Peyer's patch (tissue), 4 donors: ENCODE results near the gene CRTC2. TPM values are rescaled to one million over a fixed set of nuclear protein-coding genes. Genes with fewer than 3 reads are reported as not detected.

ENCODE experiments used
- DNase-seq, 3 donors: peaks; one replicate each; pipeline ENCODE4 v3.0.0-alpha.2; 2017 to 2019
- H3K27ac ChIP-seq, 4 donors: fragments of 200-600 bp; sonication (generic); one replicate each; pipeline ENCODE4 v1.5.1; 2016 to 2019
- H3K27me3 ChIP-seq, 2 donors: fragments of 200-600 bp; sonication (generic); one replicate each; pipeline ENCODE4 v1.5.1; 2019
- H3K36me3 ChIP-seq, 3 donors: fragments of 200-600 bp; sonication (generic); one replicate each; pipeline ENCODE4 v1.5.1; 2016 to 2019
- H3K4me1 ChIP-seq, 4 donors: fragments of 200-600 bp; sonication (generic); one replicate each; pipeline ENCODE4 v1.5.1; 2016 to 2019
- H3K4me3 ChIP-seq, 4 donors: fragments of 200-600 bp; sonication (generic); 1 replicate in 3 of 4; 2 replicates in 1 of 4; pipeline ENCODE4 v1.5.1; 2016 to 2019; ENCODE audit warnings: mild to moderate bottlenecking in 1 of 4
- H3K9me3 ChIP-seq, 4 donors: fragments of 200-600 bp; sonication (generic); one replicate each; pipeline ENCODE4 v1.5.1; 2016 to 2019; ENCODE audit warnings: mild to moderate bottlenecking in 1 of 4
- CTCF ChIP-seq, 6 experiments: fragments of 450-650 bp in 4 of 6; fragments of 200-600 bp in 2 of 6; sonication (generic) in 1 of 6; IDR thresholded peaks; one replicate each; pipeline ENCODE4 v1.5.1; 2017 to 2019; ENCODE audit warnings: antibody characterized with exemption in 6 of 6, mild to moderate bottlenecking in 3 of 6, moderate library complexity in 1 of 6
- POLR2A ChIP-seq, 2 donors: fragments of 450-650 bp; IDR thresholded peaks; one replicate each; pipeline ENCODE4 v1.5.1; 2017; ENCODE audit warnings: antibody characterized with exemption in 2 of 2, mild to moderate bottlenecking in 2 of 2, moderate library complexity in 2 of 2
- total RNA-seq, 4 donors: library from RNA; depleted of rRNA; stranded (reverse); fragments of >200 nt; gene quantifications; one replicate each; pipeline ENCODE4 v1.1.0, GENCODE V29; 2016

CRTC2 gene
- total RNA-seq, 4 donors from 2014 or later: 20.0 to 42.1 (median 32.4) TPM

GRCh38 chr1:153961421-153961820 is 3.0 kb upstream of the CRTC2 start:
- TF ChIP-seq POLR2A (IDR thresholded peaks at IDR 0.05) (no peak), CTCF (IDR thresholded peaks at IDR 0.05) (no peak)
- no peak for DNase-seq
- Histone ChIP-seq H3K4me1 (peaks cover 0 to 49% (median 16%) of the 10 kb centered on the region in 4 donors), H3K4me3 (no peak overlapping the region), H3K9me3 (no peaks in the 10 kb centered on the region), H3K36me3 (peaks cover 0 to 14% (median 0%) of the 10 kb centered on the region in 3 donors), H3K27ac (peak overlapping the region in 3 of 4 donors; percentile 87 to 96 (median 90)), H3K27me3 (no peaks in the 10 kb centered on the region)

- H3K4me1 ChIP-seq: peaks cover 0 to 47% (median 20%) of the 10 kb centered on the region in 4 donors
- DNase-seq: no peak
Observed at GRCh38 chr1:153960206-153960605, 1.8 kb upstream of the CRTC2 start.

GRCh38 chr1:153959454-153959853 is 1.0 kb upstream of the CRTC2 start:
- H3K4me3 ChIP-seq: no peak overlapping the region
- peaks cover 0 to 20% (median 0%) of the 10 kb centered on the region in 3 donors for H3K36me3 ChIP-seq
- no peaks in the 10 kb centered on the region for H3K27me3 ChIP-seq
- H3K4me1 ChIP-seq: peaks cover 0 to 43% (median 20%) of the 10 kb centered on the region in 4 donors
- H3K9me3 ChIP-seq: no peaks in the 10 kb centered on the region
- no peak for DNase-seq
- peak overlapping the region in 3 of 4 donors; percentile 38 to 91 (median 90) for H3K27ac ChIP-seq
- TF ChIP-seq CTCF (IDR thresholded peaks at IDR 0.05) (no peak), POLR2A (IDR thresholded peaks at IDR 0.05) (no peak)

More at GRCh38 chr1:153960206-153960605, 1.8 kb upstream of the CRTC2 start:
- Histone ChIP-seq H3K9me3 (no peaks in the 10 kb centered on the region), H3K27me3 (no peaks in the 10 kb centered on the region), H3K4me3 (no peak overlapping the region), H3K27ac (peak overlapping the region in 3 of 4 donors; percentile 38 to 91 (median 90)), H3K36me3 (peaks cover 0 to 14% (median 0%) of the 10 kb centered on the region in 3 donors)
- TF ChIP-seq POLR2A (IDR thresholded peaks at IDR 0.05): no peak
- TF ChIP-seq CTCF (IDR thresholded peaks at IDR 0.05): no peak

- TF ChIP-seq CTCF (IDR thresholded peaks at IDR 0.05) (no peak), POLR2A (IDR thresholded peaks at IDR 0.05) (no peak)
- Histone ChIP-seq H3K36me3 (peaks cover 0 to 26% (median 0%) of the 10 kb centered on the region in 3 donors), H3K9me3 (no peaks in the 10 kb centered on the region), H3K4me1 (peaks cover 0 to 37% (median 18%) of the 10 kb centered on the region in 4 donors), H3K4me3 (peak overlapping the region in 3 of 4 donors; percentile 21 to 97 (median 81)), H3K27me3 (no peaks in the 10 kb centered on the region), H3K27ac (peak overlapping the region; percentile 90 to 100 (median 92))
- no peak for DNase-seq
Observed at GRCh38 chr1:153958961-153959260, 499 bp upstream of the CRTC2 start.

GRCh38 chr1:153957744-153958110 is 685 bp downstream of the CRTC2 start:
- no peak for TF ChIP-seq CTCF (IDR thresholded peaks at IDR 0.05)
- H3K4me1 ChIP-seq: peaks cover 0 to 35% (median 17%) of the 10 kb centered on the region in 4 donors
- peak overlapping the region; percentile 63 to 97 (median 86) for H3K4me3 ChIP-seq
- peak in 2 of 3 donors; percentile 63 to 76 for DNase-seq
- H3K27me3 ChIP-seq: no peaks in the 10 kb centered on the region
- no peaks in the 10 kb centered on the region for H3K9me3 ChIP-seq
- H3K36me3 ChIP-seq: peaks cover 0 to 37% (median 0%) of the 10 kb centered on the region in 3 donors
- H3K27ac ChIP-seq: peak overlapping the region; percentile 90 to 100 (median 92)
